PC-9 (cell line): Measurements from ENCODE around the gene DNM3. TPM values are rescaled to one million over a fixed set of nuclear protein-coding genes. Genes with fewer than 3 reads are reported as not detected.

Experiments
- BruUV-seq: library from RNA; stranded (reverse); fragments of 400-500 nt; replicated peaks from 2 replicates; lab custom pipeline; 2021; lab: Mats Ljungman, UMichigan
- CTCF ChIA-PET: fragments of 300-600 bp; sonication (Branson Sonifier 250); formaldehyde crosslinking; loops from one replicate; lab custom pipeline; 2022; ENCODE audit warnings: antibody characterized with exemption; lab: Charles Lee
- POLR2A ChIA-PET: fragments of 300-600 bp; sonication (Branson Sonifier 250); formaldehyde crosslinking; loops from one replicate; lab custom pipeline; 2022; ENCODE audit warnings: antibody characterized with exemption; ENCODE audit not compliant: unreplicated experiment; lab: Charles Lee
- DNase-seq, 2 experiments: peaks; one replicate each; pipeline versions ENCODE4 v3.0.0 to v3.0.0-alpha.2; 2015 to 2022; ENCODE audit warnings: mixed read lengths in 1 of 2
- H2AFZ ChIP-seq: fragments of 200-600 bp; sonication (generic); 2 replicates; pipeline ENCODE4 v1.8.1; 2017; ENCODE audit warnings: antibody characterized with exemption
- H3F3A ChIP-seq: fragments of 200-600 bp; sonication (generic); 2 replicates; pipeline ENCODE4 v1.8.1; 2017; ENCODE audit warnings: antibody characterized with exemption, mild to moderate bottlenecking, low read depth; ENCODE audit not compliant: insufficient read depth
- H3K27ac ChIP-seq: fragments of 200-600 bp; sonication (generic); 2 replicates; pipeline ENCODE4 v1.6.1; 2016; ENCODE audit warnings: mixed run types
- H3K27me3 ChIP-seq: fragments of 200-600 bp; sonication (generic); 2 replicates; pipeline ENCODE4 v1.6.1; 2016; ENCODE audit warnings: low read depth, mixed run types; ENCODE audit not compliant: insufficient read depth
- H3K36me3 ChIP-seq: fragments of 200-600 bp; sonication (generic); 2 replicates; pipeline ENCODE4 v1.6.1; 2016; ENCODE audit warnings: low read depth, mixed run types
- H3K4me1 ChIP-seq: fragments of 200-600 bp; sonication (generic); replicated peaks from 2 replicates; pipeline ENCODE4 v1.6.1; 2016; ENCODE audit warnings: mixed run types; ENCODE audit not compliant: insufficient read depth
- H3K4me2 ChIP-seq: fragments of 200-600 bp; sonication (generic); 2 replicates; pipeline ENCODE4 v1.6.1; 2017; ENCODE audit warnings: mixed run types
- H3K4me3 ChIP-seq: fragments of 200-600 bp; sonication (generic); 2 replicates; pipeline ENCODE4 v1.6.1; 2016; ENCODE audit warnings: mixed run types
- H3K79me2 ChIP-seq: fragments of 200-600 bp; sonication (generic); 2 replicates; pipeline ENCODE4 v1.6.1; 2017; ENCODE audit warnings: low read depth, mixed run types
- H3K9me2 ChIP-seq: fragments of 200-600 bp; sonication (generic); 2 replicates; pipeline ENCODE4 v1.8.1; 2017; ENCODE audit warnings: mild to moderate bottlenecking; ENCODE audit not compliant: insufficient read depth
- H3K9me3 ChIP-seq: fragments of 200-600 bp; sonication (generic); 2 replicates; pipeline ENCODE4 v1.8.1; 2016; ENCODE audit warnings: low read depth; ENCODE audit not compliant: insufficient read depth
- H4K20me1 ChIP-seq: fragments of 200-600 bp; sonication (generic); 2 replicates; pipeline ENCODE4 v1.8.1; 2017; ENCODE audit not compliant: insufficient read depth
- EZH2 ChIP-seq: fragments of 200-600 bp; sonication (generic); IDR thresholded peaks from 2 replicates; pipeline ENCODE4 v1.8.0; 2017; ENCODE audit warnings: antibody characterized with exemption, low read depth
- intact Hi-C: fragments of 100-400 bp; cut with micrococcal nuclease; formaldehyde crosslinking; loops from one replicate; pipeline ENCODE4 v1.10.0; 2022; ENCODE audit not compliant: unreplicated experiment
- total RNA-seq: library from RNA; stranded (reverse); gene quantifications from 2 replicates; pipeline ENCODE4 v1.2.3, GENCODE V29; 2021
- TF ChIP-seq, protein P1 (sequence below): fragments of 200-600 bp; sonication (generic); conservative IDR thresholded peaks from 2 replicates; pipeline ENCODE4 v1.6.1; 2017; ENCODE audit warnings: mixed run types, antibody characterized with exemption, mild to moderate bottlenecking, moderate library complexity

Gene DNM3
- total RNA-seq, 1 experiment from 2014 or later: 1.7 TPM

- CTCF ChIA-PET: no interaction called here
- H3K9me2 ChIP-seq: 0 out of 2 replicates have a peak, but pooled peaks cover 6% of the 10 kb centered on the region
- H3K4me2 ChIP-seq: no peak overlapping the region
- no peaks in the 10 kb centered on the region for H3K36me3 ChIP-seq
- POLR2A ChIA-PET: no interaction called here
- BruUV-seq: no TSS peak
- H3F3A ChIP-seq: no peaks in the 10 kb centered on the region
- no peak overlapping the region for H3K27ac ChIP-seq
- TF ChIP-seq, protein P1, sequence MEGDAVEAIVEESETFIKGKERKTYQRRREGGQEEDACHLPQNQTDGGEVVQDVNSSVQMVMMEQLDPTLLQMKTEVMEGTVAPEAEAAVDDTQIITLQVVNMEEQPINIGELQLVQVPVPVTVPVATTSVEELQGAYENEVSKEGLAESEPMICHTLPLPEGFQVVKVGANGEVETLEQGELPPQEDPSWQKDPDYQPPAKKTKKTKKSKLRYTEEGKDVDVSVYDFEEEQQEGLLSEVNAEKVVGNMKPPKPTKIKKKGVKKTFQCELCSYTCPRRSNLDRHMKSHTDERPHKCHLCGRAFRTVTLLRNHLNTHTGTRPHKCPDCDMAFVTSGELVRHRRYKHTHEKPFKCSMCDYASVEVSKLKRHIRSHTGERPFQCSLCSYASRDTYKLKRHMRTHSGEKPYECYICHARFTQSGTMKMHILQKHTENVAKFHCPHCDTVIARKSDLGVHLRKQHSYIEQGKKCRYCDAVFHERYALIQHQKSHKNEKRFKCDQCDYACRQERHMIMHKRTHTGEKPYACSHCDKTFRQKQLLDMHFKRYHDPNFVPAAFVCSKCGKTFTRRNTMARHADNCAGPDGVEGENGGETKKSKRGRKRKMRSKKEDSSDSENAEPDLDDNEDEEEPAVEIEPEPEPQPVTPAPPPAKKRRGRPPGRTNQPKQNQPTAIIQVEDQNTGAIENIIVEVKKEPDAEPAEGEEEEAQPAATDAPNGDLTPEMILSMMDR: no peak
- no peak for TF ChIP-seq EZH2
- no peaks in the 10 kb centered on the region for H3K9me3 ChIP-seq
- H3K4me1 ChIP-seq: no peaks in the 10 kb centered on the region
- no peaks in the 10 kb centered on the region for H4K20me1 ChIP-seq
- intact Hi-C loops: no loop called here
- no peaks in the 10 kb centered on the region for H3K27me3 ChIP-seq
- no peak overlapping the region for H2AFZ ChIP-seq
- H3K4me3 ChIP-seq: no peak overlapping the region
- DNase-seq: no peak
- H3K79me2 ChIP-seq: no peaks in the 10 kb centered on the region
Measured at GRCh38 chr1:171937938-171938337, 96.6 kb downstream of the DNM3 start.

GRCh38 chr1:171939740-171940139 lies 98.4 kb downstream of the DNM3 start:
- no peak for DNase-seq
- no peaks in the 10 kb centered on the region for H3K79me2 ChIP-seq
- ChIA-PET POLR2A (no interaction called here), CTCF (no interaction called here)
- H3K4me1 ChIP-seq: no peaks in the 10 kb centered on the region
- H2AFZ ChIP-seq: no peak overlapping the region
- H3F3A ChIP-seq: no peaks in the 10 kb centered on the region
- H3K36me3 ChIP-seq: no peaks in the 10 kb centered on the region
- 0 out of 2 replicates have a peak, but pooled peaks cover 6% of the 10 kb centered on the region for H3K9me2 ChIP-seq
- no peak overlapping the region for H3K27ac ChIP-seq
- no peak for TF ChIP-seq EZH2
- TF ChIP-seq, protein P1: no peak
- intact Hi-C loops: no loop called here
- no TSS peak for BruUV-seq
- H3K27me3 ChIP-seq: no peaks in the 10 kb centered on the region
- no peak overlapping the region for H3K4me2 ChIP-seq
- H3K9me3 ChIP-seq: no peaks in the 10 kb centered on the region
- no peak overlapping the region for H3K4me3 ChIP-seq
- H4K20me1 ChIP-seq: no peaks in the 10 kb centered on the region

- H3F3A ChIP-seq: no peaks in the 10 kb centered on the region
- no peak for DNase-seq
- H3K79me2 ChIP-seq: no peaks in the 10 kb centered on the region
- H3K9me2 ChIP-seq: 0 out of 2 replicates have a peak, but pooled peaks cover 6% of the 10 kb centered on the region
- no peaks in the 10 kb centered on the region for H3K27me3 ChIP-seq
- intact Hi-C loops: no loop called here
- H2AFZ ChIP-seq: no peak overlapping the region
- no peaks in the 10 kb centered on the region for H3K9me3 ChIP-seq
- no peaks in the 10 kb centered on the region for H3K4me1 ChIP-seq
- H3K36me3 ChIP-seq: no peaks in the 10 kb centered on the region
- H3K4me3 ChIP-seq: no peak overlapping the region
- no peak overlapping the region for H3K27ac ChIP-seq
- ChIA-PET CTCF (no interaction called here), POLR2A (no interaction called here)
- TF ChIP-seq, protein P1: no peak
- no peak for TF ChIP-seq EZH2
- BruUV-seq: no TSS peak
- H4K20me1 ChIP-seq: no peaks in the 10 kb centered on the region
- H3K4me2 ChIP-seq: no peak overlapping the region
Measured at GRCh38 chr1:171940368-171940767, 99.1 kb downstream of the DNM3 start.
